GOT3 (cell line): ENCODE measurements around the gene BRCC3.

Experiments used
- DNase-seq: peaks from one replicate; lab custom pipeline; 2025; ENCODE audit warnings: mixed read lengths; lab: John Stamatoyannopoulos, UW

The BRCC3 gene

GRCh38 chrX:155070975-155071693, at the start of gene BRCC3, which contains the start of the genes CMC4 and MTCP1:
Gene BRCC3, plus strand, starts transcription at chrX:155071508. Its CDS starts 20 bp downstream, at chrX:155071528.
Gene CMC4, minus strand, starts transcription at chrX:155071136. Its CDS starts 7,113 bp downstream, at chrX:155064023.
Gene MTCP1, minus strand, starts transcription at chrX:155071136. Its CDS starts 5,126 bp downstream, at chrX:155066010.
- DNase-seq = peak; percentile 46

- no peak for DNase-seq
These were observed 48.7 kb upstream of the BRCC3 start, which contains the start of gene F8 for GRCh38 chrX:155022585-155022984. Gene F8, minus strand, starts transcription at chrX:155022723. Its CDS starts 171 bp downstream, at chrX:155022552.

GRCh38 chrX:155023907-155024833, 47.1 kb upstream of the BRCC3 start:
- no peak for DNase-seq

GRCh38 chrX:155026420-155026726, 44.9 kb upstream of the BRCC3 start:
- no peak for DNase-seq

- DNase-seq = peak; percentile 71
These were observed 44.4 kb upstream of the BRCC3 start, which contains the start of gene FUNDC2 for GRCh38 chrX:155026727-155027508. Gene FUNDC2, plus strand, starts transcription at chrX:155026844. Its CDS starts 95 bp downstream, at chrX:155026939.

- no peak for DNase-seq
These were observed 43.7 kb upstream of the BRCC3 start for GRCh38 chrX:155027509-155028066.

GRCh38 chrX:155028129-155028528, 43.2 kb upstream of the BRCC3 start:
- DNase-seq = no peak

- no peak for DNase-seq
These were observed 42.4 kb upstream of the BRCC3 start for GRCh38 chrX:155028877-155029291.

GRCh38 chrX:155031657-155032056, 39.7 kb upstream of the BRCC3 start:
- DNase-seq = no peak

GRCh38 chrX:155035688-155036087, 35.6 kb upstream of the BRCC3 start:
- DNase-seq = no peak

- DNase-seq = no peak
These were observed 25.0 kb upstream of the BRCC3 start for GRCh38 chrX:155046129-155046810.

GRCh38 chrX:155046811-155047528, 24.3 kb upstream of the BRCC3 start:
- no peak for DNase-seq

- no peak for DNase-seq
These were observed 22.2 kb upstream of the BRCC3 start for GRCh38 chrX:155048977-155049619.

GRCh38 chrX:155052738-155053498, 18.4 kb upstream of the BRCC3 start:
- DNase-seq = no peak

GRCh38 chrX:155053656-155054055, 17.7 kb upstream of the BRCC3 start:
- DNase-seq = no peak

GRCh38 chrX:155054255-155054654, 17.1 kb upstream of the BRCC3 start:
- no peak for DNase-seq

- no peak for DNase-seq
These were observed 15.8 kb upstream of the BRCC3 start for GRCh38 chrX:155055494-155055893.

GRCh38 chrX:155056471-155056870, 14.8 kb upstream of the BRCC3 start:
- DNase-seq = no peak
